ENCODE data around the gene OGFR.
A peak's percentile ranks its signal among the peaks of the same experiment; 100 is the strongest.

OGFR gene

DNA sequence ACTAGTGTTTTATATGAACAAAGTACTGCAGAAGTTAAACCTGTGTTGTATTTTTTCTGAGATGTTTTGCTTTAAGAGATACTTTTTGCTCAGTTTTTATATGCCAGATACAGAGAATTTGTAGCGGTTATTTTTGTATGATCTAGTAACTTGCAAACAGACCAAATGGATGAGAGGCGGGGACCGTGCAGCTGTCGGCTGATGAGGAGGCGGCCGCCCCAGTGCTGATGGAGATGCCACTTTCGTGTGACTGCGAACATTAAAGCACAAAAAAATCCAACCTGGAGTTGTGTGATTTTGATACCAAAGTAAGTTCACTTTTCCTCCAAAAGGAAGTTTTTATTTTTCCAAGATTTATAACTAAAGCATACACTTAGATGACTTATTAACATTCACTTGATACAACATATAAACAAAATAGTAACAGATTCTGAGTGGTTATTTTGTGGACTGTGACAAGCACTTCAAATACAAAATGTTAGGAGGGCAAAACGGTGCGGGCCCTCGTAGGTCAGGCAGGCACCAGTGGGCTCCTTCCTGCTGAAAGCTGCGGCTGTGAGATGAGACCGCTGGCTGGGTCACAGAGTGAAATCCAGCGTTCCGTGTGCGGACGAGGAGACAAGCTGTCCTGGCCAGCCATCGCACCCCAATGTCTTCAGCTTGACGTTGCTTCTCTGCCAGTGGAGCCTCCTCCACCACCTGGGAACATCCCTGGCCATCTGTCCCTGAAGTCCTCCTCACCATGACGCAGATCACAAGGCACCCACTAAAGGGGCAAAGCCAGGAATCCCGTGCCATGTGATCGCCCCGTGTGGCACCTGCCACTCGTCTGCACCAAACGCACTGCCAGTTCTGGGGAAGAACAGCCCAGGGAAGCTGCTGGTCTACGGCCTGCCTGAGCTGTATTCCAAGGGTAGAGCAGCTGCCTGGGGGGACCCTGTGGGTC, 4.0 kb upstream of the OGFR start:
- no peak overlapping the region for H3K27ac ChIP-seq (ENCODE audit: extremely low read depth, low read depth, low read length)
- CTCF ChIA-PET = interaction anchor here (1.1 kb wide), 1 partner anchor 9 kb away, joined by 4 read pairs; no protein-coding TSS in a partner anchor
- POLR2A ChIA-PET = no interaction called here
- H3K4me1 ChIP-seq (ENCODE audit: control insufficient read depth, insufficient read depth, low read length) = no peaks in the 10 kb centered on the region
- peak; percentile 54 for TF ChIP-seq ZNF585B (tag by site-specific recombination; IDR thresholded peaks at IDR 0.05)
- TF ChIP-seq, protein P1, sequence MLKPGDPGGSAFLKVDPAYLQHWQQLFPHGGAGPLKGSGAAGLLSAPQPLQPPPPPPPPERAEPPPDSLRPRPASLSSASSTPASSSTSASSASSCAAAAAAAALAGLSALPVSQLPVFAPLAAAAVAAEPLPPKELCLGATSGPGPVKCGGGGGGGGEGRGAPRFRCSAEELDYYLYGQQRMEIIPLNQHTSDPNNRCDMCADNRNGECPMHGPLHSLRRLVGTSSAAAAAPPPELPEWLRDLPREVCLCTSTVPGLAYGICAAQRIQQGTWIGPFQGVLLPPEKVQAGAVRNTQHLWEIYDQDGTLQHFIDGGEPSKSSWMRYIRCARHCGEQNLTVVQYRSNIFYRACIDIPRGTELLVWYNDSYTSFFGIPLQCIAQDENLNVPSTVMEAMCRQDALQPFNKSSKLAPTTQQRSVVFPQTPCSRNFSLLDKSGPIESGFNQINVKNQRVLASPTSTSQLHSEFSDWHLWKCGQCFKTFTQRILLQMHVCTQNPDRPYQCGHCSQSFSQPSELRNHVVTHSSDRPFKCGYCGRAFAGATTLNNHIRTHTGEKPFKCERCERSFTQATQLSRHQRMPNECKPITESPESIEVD (tag by site-specific recombination; IDR thresholded peaks at IDR 0.05) = no peak
- H3K9me3 ChIP-seq (ENCODE audit: control insufficient read depth, insufficient read depth, low read depth, low read length) = no peaks in the 10 kb centered on the region
- H3K36me3 ChIP-seq (ENCODE audit: control insufficient read depth in 2 of 2, insufficient read depth in 1 of 2, low read length in 2 of 2) = peaks cover 0 to 46% of the 10 kb centered on the region in 2 experiments; a peak in 1 of 3 replicates
- H3K4me3 ChIP-seq (ENCODE audit: low read depth, low read length) = no peak overlapping the region

DNA sequence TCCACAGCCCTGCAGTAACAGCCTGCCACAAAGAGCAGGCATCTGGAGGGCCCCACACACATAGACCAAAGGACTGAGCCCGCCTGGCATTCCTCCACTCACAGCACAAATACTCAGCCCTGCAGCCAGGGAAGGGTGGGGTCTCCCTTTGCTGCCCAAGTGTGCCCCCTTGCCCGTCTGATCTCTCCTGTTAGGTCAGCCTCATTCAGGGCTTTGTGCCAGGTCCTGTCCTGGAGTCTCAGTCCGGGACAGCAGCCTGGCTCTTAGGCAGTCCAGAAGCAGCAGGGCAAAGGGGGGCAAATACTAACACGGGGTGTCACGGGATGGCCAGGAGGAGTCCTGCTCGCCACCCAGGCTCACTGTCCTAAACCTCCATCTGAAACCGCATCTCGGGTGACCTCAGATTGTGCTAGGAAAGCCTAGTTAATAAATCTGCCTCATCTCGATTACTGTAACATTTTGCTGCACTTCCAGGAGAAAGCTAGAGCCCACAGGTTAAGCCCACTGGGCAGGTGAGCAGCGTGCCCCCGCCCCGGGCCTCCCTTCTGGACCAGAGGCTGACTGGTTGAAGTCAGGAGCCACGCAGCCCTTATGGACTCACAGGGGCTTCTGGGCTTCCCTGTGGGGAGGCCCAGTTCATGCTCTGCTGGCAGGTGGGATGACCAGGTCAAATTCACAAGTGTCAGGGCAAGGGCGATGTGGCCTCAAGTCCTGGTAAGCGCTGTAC, 3.2 kb upstream of the OGFR start:
- CTCF ChIA-PET = interaction anchor here (0.6 to 1.1 kb wide), 2 partner anchors 10 to 124 kb away, joined by 3 to 4 read pairs; no protein-coding TSS in a partner anchor
- Histone ChIP-seq H3K36me3 (ENCODE audit: control insufficient read depth in 2 of 2, insufficient read depth in 1 of 2, low read length in 2 of 2) (peaks cover 0 to 46% of the 10 kb centered on the region in 2 experiments; a peak in 1 of 3 replicates), H3K9me3 (ENCODE audit: control insufficient read depth, insufficient read depth, low read depth, low read length) (no peaks in the 10 kb centered on the region), H3K27ac (ENCODE audit: extremely low read depth, low read depth, low read length) (no peak overlapping the region), H3K4me3 (ENCODE audit: low read depth, low read length) (no peak overlapping the region), H3K4me1 (ENCODE audit: control insufficient read depth, insufficient read depth, low read length) (no peaks in the 10 kb centered on the region)
- TF ChIP-seq, protein P2, sequence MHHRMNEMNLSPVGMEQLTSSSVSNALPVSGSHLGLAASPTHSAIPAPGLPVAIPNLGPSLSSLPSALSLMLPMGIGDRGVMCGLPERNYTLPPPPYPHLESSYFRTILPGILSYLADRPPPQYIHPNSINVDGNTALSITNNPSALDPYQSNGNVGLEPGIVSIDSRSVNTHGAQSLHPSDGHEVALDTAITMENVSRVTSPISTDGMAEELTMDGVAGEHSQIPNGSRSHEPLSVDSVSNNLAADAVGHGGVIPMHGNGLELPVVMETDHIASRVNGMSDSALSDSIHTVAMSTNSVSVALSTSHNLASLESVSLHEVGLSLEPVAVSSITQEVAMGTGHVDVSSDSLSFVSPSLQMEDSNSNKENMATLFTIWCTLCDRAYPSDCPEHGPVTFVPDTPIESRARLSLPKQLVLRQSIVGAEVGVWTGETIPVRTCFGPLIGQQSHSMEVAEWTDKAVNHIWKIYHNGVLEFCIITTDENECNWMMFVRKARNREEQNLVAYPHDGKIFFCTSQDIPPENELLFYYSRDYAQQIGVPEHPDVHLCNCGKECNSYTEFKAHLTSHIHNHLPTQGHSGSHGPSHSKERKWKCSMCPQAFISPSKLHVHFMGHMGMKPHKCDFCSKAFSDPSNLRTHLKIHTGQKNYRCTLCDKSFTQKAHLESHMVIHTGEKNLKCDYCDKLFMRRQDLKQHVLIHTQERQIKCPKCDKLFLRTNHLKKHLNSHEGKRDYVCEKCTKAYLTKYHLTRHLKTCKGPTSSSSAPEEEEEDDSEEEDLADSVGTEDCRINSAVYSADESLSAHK (tag by site-specific recombination; IDR thresholded peaks at IDR 0.05) = no peak
- TF ChIP-seq ZBTB44 (tag by site-specific recombination; IDR thresholded peaks at IDR 0.05) (no peak), WT1 (tag by site-specific recombination; IDR thresholded peaks at IDR 0.05) (no peak), ZNF501 (tag by site-specific recombination; IDR thresholded peaks at IDR 0.05) (no peak), PATZ1 (tag by site-specific recombination; IDR thresholded peaks at IDR 0.05) (no peak), SP7 (tag by site-specific recombination; IDR thresholded peaks at IDR 0.05) (no peak), ZNF18 (tag by site-specific recombination; IDR thresholded peaks at IDR 0.05) (no peak), BCL11B (tag by site-specific recombination; IDR thresholded peaks at IDR 0.05; ENCODE audit: low read depth) (no peak), ZNF677 (tag by site-specific recombination; IDR thresholded peaks at IDR 0.05) (no peak), MEIS1 (CRISPR knock-in tag; IDR thresholded peaks at IDR 0.05; ENCODE audit: borderline replicate concordance) (no peak), ZNF121 (tag by site-specific recombination; IDR thresholded peaks at IDR 0.05) (no peak), ZBTB26 (tag by site-specific recombination; optimal IDR thresholded peaks at IDR 0.05) (no peak), ZNF10 (tag by site-specific recombination; IDR thresholded peaks at IDR 0.05) (no peak), ZNF76 (tag by site-specific recombination; IDR thresholded peaks at IDR 0.05; ENCODE audit: borderline replicate concordance, low read depth) (no peak), ZNF510 (tag by site-specific recombination; IDR thresholded peaks at IDR 0.05; ENCODE audit: insufficient replicate concordance) (no peak)
- POLR2A ChIA-PET = no interaction called here
